HepG2 (cell line): Measurements from ENCODE around the gene PARP16. TPM values are rescaled to one million over a fixed set of nuclear protein-coding genes. Genes with fewer than 3 reads are reported as not detected.

Experiments used
- ATAC-seq: fragments of 200-7000 bp; cut with Tn5 transposase; 3 replicates; pipeline ENCODE4 v1.9.1; 2020; ENCODE audit warnings: mild to moderate bottlenecking, moderate library complexity
- BruUV-seq: library from RNA; stranded (reverse); fragments of 400-500 nt; replicated peaks from 2 replicates; lab custom pipeline; 2021; lab: Mats Ljungman, UMichigan
- CTCF ChIA-PET: fragments of 300-600 bp; formaldehyde crosslinking; extraction: SDS; loops from one replicate; lab custom pipeline; 2021; ENCODE audit warnings: low total read pairs, inconsistent platforms, low intra/inter-chr PET ratio; lab: Yijun Ruan, JAX
- POLR2A ChIA-PET: fragments of 350-600 bp; sonication (Branson Sonifier 250); formaldehyde crosslinking; loops from one replicate; lab custom pipeline; 2020; ENCODE audit warnings: antibody characterized with exemption, inconsistent platforms; lab: Yijun Ruan, JAX
- DNase-seq: peaks from one replicate; pipeline ENCODE4 v3.0.0-alpha.2; 2015; ENCODE audit warnings: low spot score
- FAIRE-seq: peaks from 3 replicates; lab custom pipeline; 2011; peaks lifted over from hg19 to GRCh38; lab: Jason Lieb, UNC
- H2AFZ ChIP-seq: one replicate; pipeline ENCODE4 v1.6.1; 2011; ENCODE audit warnings: low read length, inconsistent platforms
- H3K27ac ChIP-seq: fragments of 300-600 bp; 3 replicates; pipeline ENCODE4 v1.8.0; 2011; ENCODE audit warnings: mixed run types, mild to moderate bottlenecking, mixed read lengths, low read length, inconsistent platforms; ENCODE audit not compliant: insufficient read depth; ENCODE audit errors: extremely low read length
- H3K27me3 ChIP-seq, 2 experiments: fragments of 200-600 bp in 1 of 2; 2 replicates in 1 of 2; 3 replicates in 1 of 2; pipeline versions ENCODE4 v1.6.0 to v1.8.0; 2011; ENCODE audit warnings: low read length in 2 of 2, mild to moderate bottlenecking in 2 of 2, moderate library complexity in 2 of 2, inconsistent platforms in 1 of 2; ENCODE audit not compliant: insufficient read depth in 2 of 2, control insufficient read depth in 1 of 2
- H3K36me3 ChIP-seq, 2 experiments: fragments of 200-600 bp in 1 of 2; replicated peaks in 1 of 2; 2 replicates in 1 of 2; 3 replicates in 1 of 2; pipeline versions ENCODE4 v1.5.1 to v1.8.0; 2011; ENCODE audit warnings: low read length in 2 of 2, inconsistent platforms in 1 of 2; ENCODE audit not compliant: insufficient read depth in 2 of 2, control insufficient read depth in 1 of 2
- H3K4me1 ChIP-seq: 2 replicates; pipeline ENCODE4 v1.5.1; 2012; ENCODE audit warnings: low read length, inconsistent platforms; ENCODE audit not compliant: insufficient read depth
- H3K4me2 ChIP-seq: 2 replicates; pipeline ENCODE4 v1.6.0; 2011; ENCODE audit warnings: low read depth, low read length, inconsistent platforms
- H3K4me3 ChIP-seq, 3 experiments: fragments of 200-600 bp in 1 of 3; sonication (generic), shearing (Covaris generic) in 1 of 3; replicated peaks in 1 of 3; 2 replicates each; pipeline ENCODE4 v1.5.1; 2011 to 2016; ENCODE audit warnings: low read length in 3 of 3, inconsistent platforms in 2 of 3, low read depth in 2 of 3, mild to moderate bottlenecking in 2 of 3, control low read depth in 1 of 3, mixed read lengths in 1 of 3; ENCODE audit not compliant: insufficient read depth in 1 of 3
- H3K79me2 ChIP-seq: one replicate; pipeline ENCODE4 v1.6.1; 2011; ENCODE audit warnings: low read length, inconsistent platforms; ENCODE audit not compliant: insufficient read depth
- H3K9ac ChIP-seq: 2 replicates; pipeline ENCODE4 v1.6.0; 2011; ENCODE audit warnings: mild to moderate bottlenecking, low read depth, low read length, inconsistent platforms; ENCODE audit not compliant: insufficient read depth
- H3K9me3 ChIP-seq: 2 replicates; pipeline ENCODE4 v1.5.1; 2012; ENCODE audit warnings: mild to moderate bottlenecking, low read length
- H4K20me1 ChIP-seq: 2 replicates; pipeline ENCODE4 v1.6.0; 2011; ENCODE audit warnings: inconsistent platforms, mild to moderate bottlenecking, low read length, moderate library complexity; ENCODE audit not compliant: insufficient read depth
- AGO2 ChIP-seq: fragments of 200-400 bp; formaldehyde crosslinking; optimal IDR thresholded peaks from 2 replicates; pipeline ENCODE3; 2017; ENCODE audit warnings: mild to moderate bottlenecking, low read depth, low read length, moderate library complexity
- SSRP1 ChIP-seq: IDR thresholded peaks from 2 replicates; pipeline ENCODE4 v1.6.1; 2016; ENCODE audit warnings: control low read depth
- ZNF296 ChIP-seq: sonication (generic); formaldehyde crosslinking; conservative IDR thresholded peaks from 2 replicates; pipeline ENCODE4 v1.5.0; 2020; ENCODE audit warnings: mild to moderate bottlenecking, missing genetic modification reagents
- ZSCAN12 ChIP-seq: sonication (generic); formaldehyde crosslinking; IDR thresholded peaks from 2 replicates; pipeline ENCODE4 v1.9.0; 2021; ENCODE audit warnings: mild to moderate bottlenecking, missing genetic modification reagents
- WGBS: methylation state at CpG from one replicate; pipeline ENCODE4 v1.1.6; 2017; ENCODE audit warnings: low lambda C conversion rate; 5-methylcytosine and 5-hydroxymethylcytosine counted together
- in situ Hi-C: cut with HindIII; loops from 2 replicates; pipeline ENCODE4 v1.10.0; 2017; ENCODE audit warnings: low pct_unique_long_range_greater_than_20kb; ENCODE audit not compliant: extremely low pct_ligation_motif_present
- intact Hi-C: fragments of 100-400 bp; cut with micrococcal nuclease; formaldehyde crosslinking; loops from one replicate; pipeline ENCODE4 v1.10.0; 2022; ENCODE audit not compliant: unreplicated experiment
- polyA plus RNA-seq, 8 experiments: library from polyadenylated mRNA; depleted of rRNA in 3 of 8; stranded (reverse) in 7 of 8; unstranded in 1 of 8; fragments of >200 nt; fragmentation: Illumina TruSeq in 4 of 8; extraction: Trizol in 4 of 8; gene quantifications; 2 replicates each; pipeline versions ENCODE4 v1.2.1 to v1.2.3, GENCODE V29; 2011 to 2016; ENCODE audit warnings: low read depth in 4 of 8, missing spikeins in 1 of 8, mixed read lengths in 1 of 8; ENCODE audit not compliant: insufficient read depth in 1 of 8
- total RNA-seq, 5 experiments: library from RNA; depleted of rRNA; stranded (reverse); fragments of >200 nt; fragmentation: Illumina TruSeq; extraction: Trizol; gene quantifications; 2 replicates each; pipeline ENCODE4 v1.2.3, GENCODE V29; 2016; ENCODE audit warnings: low read depth in 1 of 5

The PARP16 gene
- total and polyA plus RNA-seq, 2 of the 13 experiments (the other 11 are each of a cell fraction or from before 2014, with no cell fraction given) = 6.8 to 7.6 TPM

- H3K36me3 ChIP-seq = peaks cover 31 to 68% of the 10 kb centered on the region in 2 experiments; a peak in 4 of 5 replicates
- H4K20me1 ChIP-seq = no peaks in the 10 kb centered on the region
- no peak for FAIRE-seq
- H3K4me3 ChIP-seq = no peak overlapping the region
- in situ Hi-C loops = no loop called here
- no peak overlapping the region for H3K9ac ChIP-seq
- no peak overlapping the region for H3K4me2 ChIP-seq
- TF ChIP-seq SSRP1 = no peak
- no peak for TF ChIP-seq ZNF296 (CRISPR knock-in tag)
- TF ChIP-seq, all 625 proteins: peak for 0
- 89% methylated on average over 4 of the region's 5 CpGs for WGBS
- BruUV-seq = no TSS peak
- H3K9me3 ChIP-seq = no peaks in the 10 kb centered on the region
- intact Hi-C loops = no loop called here
- no peaks in the 10 kb centered on the region for H3K4me1 ChIP-seq
- H3K27me3 ChIP-seq = no peaks in the 10 kb centered on the region
- H2AFZ ChIP-seq = no peak overlapping the region
- DNase-seq (no peak), ATAC-seq (no peak)
- peaks cover 2% of the 10 kb centered on the region for H3K79me2 ChIP-seq
- POLR2A ChIA-PET = no interaction called here
- H3K27ac ChIP-seq = no peak overlapping the region
- CTCF ChIA-PET = interaction anchor here (0.6 kb wide), 1 partner anchor 15 kb away, joined by 3 read pairs; no protein-coding TSS in a partner anchor
Observed at GRCh38 chr15:65333856-65334255, 47.2 kb upstream of the PARP16 start.

GRCh38 chr15:65333148-65333820 is 46.6 kb upstream of the PARP16 start:
- H3K9me3 ChIP-seq = no peaks in the 10 kb centered on the region
- CTCF ChIA-PET = interaction anchor here (0.6 kb wide), 1 partner anchor 14 kb away, joined by 3 read pairs; no protein-coding TSS in a partner anchor
- no peaks in the 10 kb centered on the region for H4K20me1 ChIP-seq
- TF ChIP-seq ZSCAN12 (CRISPR knock-in tag) = no peak
- peak; percentile 23 for TF ChIP-seq AGO2
- BruUV-seq = no TSS peak
- no peaks in the 10 kb centered on the region for H3K27me3 ChIP-seq
- DNase-seq (no peak), FAIRE-seq (no peak), ATAC-seq (no peak)
- H2AFZ ChIP-seq = no peak overlapping the region
- H3K4me2 ChIP-seq = no peak overlapping the region
- 91% methylated on average over 15 of the region's 16 CpGs for WGBS
- H3K27ac ChIP-seq = no peak overlapping the region
- H3K79me2 ChIP-seq = no peaks in the 10 kb centered on the region
- intact Hi-C loops = no loop called here
- POLR2A ChIA-PET = no interaction called here
- no peaks in the 10 kb centered on the region for H3K4me1 ChIP-seq
- H3K36me3 ChIP-seq = peaks cover 32 to 64% of the 10 kb centered on the region in 2 experiments; a peak in 4 of 5 replicates
- in situ Hi-C loops = no loop called here
- H3K4me3 ChIP-seq = no peak overlapping the region
- H3K9ac ChIP-seq = no peak overlapping the region
